ENCODE results near the gene AOC2. TPM values are rescaled to one million over a fixed set of nuclear protein-coding genes. Genes with fewer than 3 reads are reported as not detected.

The AOC2 gene
- total and polyA plus RNA-seq, 2 of the 13 experiments (the other 11 are each of a cell fraction or from before 2014, with no cell fraction given): 1.2 to 3.3 TPM

GRCh38 chr17:42803074-42803883, 41.1 kb upstream of the AOC2 start (continued):
- TF ChIP-seq ZNF142 (CRISPR knock-in tag; IDR thresholded peaks at IDR 0.05) (no peak), ZNF205 (CRISPR knock-in tag; IDR thresholded peaks at IDR 0.05) (peak; percentile 48; the same call in 1 of the 2 replicates), ZNF607 (CRISPR knock-in tag; IDR thresholded peaks at IDR 0.05; ENCODE audit: borderline replicate concordance) (peak; percentile 52; the same call in 1 of the 2 replicates), SOX5 (CRISPR knock-in tag; IDR thresholded peaks at IDR 0.05; ENCODE audit: borderline replicate concordance) (peak; percentile 68), ARHGAP35 (CRISPR knock-in tag; IDR thresholded peaks at IDR 0.05; ENCODE audit: borderline replicate concordance) (no peak), TCF7 (IDR thresholded peaks at IDR 0.05; ENCODE audit: low read depth) (0 out of 2 replicates have a peak, but pooled peaks have one; percentile 22), SP2 (CRISPR knock-in tag; IDR thresholded peaks at IDR 0.05) (no peak), CENPT (CRISPR knock-in tag; IDR thresholded peaks at IDR 0.05; ENCODE audit: low read depth) (no peak), FOXJ3 (CRISPR knock-in tag; IDR thresholded peaks at IDR 0.05; ENCODE audit: borderline replicate concordance) (0 out of 2 replicates have a peak, but pooled peaks have one; percentile 58), POGK (CRISPR knock-in tag; conservative IDR thresholded peaks at IDR 0.05) (peak; percentile 26; the same call in 1 of the 2 replicates)
- TF ChIP-seq, protein P1, sequence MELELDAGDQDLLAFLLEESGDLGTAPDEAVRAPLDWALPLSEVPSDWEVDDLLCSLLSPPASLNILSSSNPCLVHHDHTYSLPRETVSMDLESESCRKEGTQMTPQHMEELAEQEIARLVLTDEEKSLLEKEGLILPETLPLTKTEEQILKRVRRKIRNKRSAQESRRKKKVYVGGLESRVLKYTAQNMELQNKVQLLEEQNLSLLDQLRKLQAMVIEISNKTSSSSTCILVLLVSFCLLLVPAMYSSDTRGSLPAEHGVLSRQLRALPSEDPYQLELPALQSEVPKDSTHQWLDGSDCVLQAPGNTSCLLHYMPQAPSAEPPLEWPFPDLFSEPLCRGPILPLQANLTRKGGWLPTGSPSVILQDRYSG (CRISPR knock-in tag; IDR thresholded peaks at IDR 0.05): no peak
- TF ChIP-seq, protein P2, sequence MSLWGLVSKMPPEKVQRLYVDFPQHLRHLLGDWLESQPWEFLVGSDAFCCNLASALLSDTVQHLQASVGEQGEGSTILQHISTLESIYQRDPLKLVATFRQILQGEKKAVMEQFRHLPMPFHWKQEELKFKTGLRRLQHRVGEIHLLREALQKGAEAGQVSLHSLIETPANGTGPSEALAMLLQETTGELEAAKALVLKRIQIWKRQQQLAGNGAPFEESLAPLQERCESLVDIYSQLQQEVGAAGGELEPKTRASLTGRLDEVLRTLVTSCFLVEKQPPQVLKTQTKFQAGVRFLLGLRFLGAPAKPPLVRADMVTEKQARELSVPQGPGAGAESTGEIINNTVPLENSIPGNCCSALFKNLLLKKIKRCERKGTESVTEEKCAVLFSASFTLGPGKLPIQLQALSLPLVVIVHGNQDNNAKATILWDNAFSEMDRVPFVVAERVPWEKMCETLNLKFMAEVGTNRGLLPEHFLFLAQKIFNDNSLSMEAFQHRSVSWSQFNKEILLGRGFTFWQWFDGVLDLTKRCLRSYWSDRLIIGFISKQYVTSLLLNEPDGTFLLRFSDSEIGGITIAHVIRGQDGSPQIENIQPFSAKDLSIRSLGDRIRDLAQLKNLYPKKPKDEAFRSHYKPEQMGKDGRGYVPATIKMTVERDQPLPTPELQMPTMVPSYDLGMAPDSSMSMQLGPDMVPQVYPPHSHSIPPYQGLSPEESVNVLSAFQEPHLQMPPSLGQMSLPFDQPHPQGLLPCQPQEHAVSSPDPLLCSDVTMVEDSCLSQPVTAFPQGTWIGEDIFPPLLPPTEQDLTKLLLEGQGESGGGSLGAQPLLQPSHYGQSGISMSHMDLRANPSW (CRISPR knock-in tag; IDR thresholded peaks at IDR 0.05; ENCODE audit: borderline replicate concordance): 0 out of 2 replicates have a peak, but pooled peaks have one; percentile 51
- TF ChIP-seq, protein P3, sequence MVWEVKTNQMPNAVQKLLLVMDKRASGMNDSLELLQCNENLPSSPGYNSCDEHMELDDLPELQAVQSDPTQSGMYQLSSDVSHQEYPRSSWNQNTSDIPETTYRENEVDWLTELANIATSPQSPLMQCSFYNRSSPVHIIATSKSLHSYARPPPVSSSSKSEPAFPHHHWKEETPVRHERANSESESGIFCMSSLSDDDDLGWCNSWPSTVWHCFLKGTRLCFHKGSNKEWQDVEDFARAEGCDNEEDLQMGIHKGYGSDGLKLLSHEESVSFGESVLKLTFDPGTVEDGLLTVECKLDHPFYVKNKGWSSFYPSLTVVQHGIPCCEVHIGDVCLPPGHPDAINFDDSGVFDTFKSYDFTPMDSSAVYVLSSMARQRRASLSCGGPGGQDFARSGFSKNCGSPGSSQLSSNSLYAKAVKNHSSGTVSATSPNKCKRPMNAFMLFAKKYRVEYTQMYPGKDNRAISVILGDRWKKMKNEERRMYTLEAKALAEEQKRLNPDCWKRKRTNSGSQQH (CRISPR knock-in tag; IDR thresholded peaks at IDR 0.05; ENCODE audit: low read depth): no peak

Data from HepG2 (cell line).